ENCODE data around the gene RBM33. TPM values are rescaled to one million over a fixed set of nuclear protein-coding genes. Genes with fewer than 3 reads are reported as not detected.

Gene RBM33
- total RNA-seq, 1 experiment from 2014 or later: 81.8 TPM

GRCh38 chr7:155797262-155798250 is 153.1 kb downstream of the RBM33 start (continued):
- TF ChIP-seq STAT6 (CRISPR knock-in tag; conservative IDR thresholded peaks at IDR 0.05; ENCODE audit: low read depth): no peak

GRCh38 chr7:155798673-155799439 is 154.4 kb downstream of the RBM33 start:
- ATAC-seq (no peak), DNase-seq (ENCODE audit: low spot score) (no peak)
- H3K4me1 Mint-ChIP-seq: peaks cover 4% of the 10 kb centered on the region
- H3K36me3 Mint-ChIP-seq: no peaks in the 10 kb centered on the region
- H3K9me3 Mint-ChIP-seq: no peaks in the 10 kb centered on the region
- ChIA-PET CTCF (no interaction called here), POLR2A (no interaction called here)
- TF ChIP-seq ARID4B (CRISPR knock-in tag; IDR thresholded peaks at IDR 0.05; ENCODE audit: borderline replicate concordance) (no peak), ZNF425 (CRISPR knock-in tag; conservative IDR thresholded peaks at IDR 0.05) (no peak), ATF3 (CRISPR knock-in tag; conservative IDR thresholded peaks at IDR 0.05) (no peak), GRHL2 (CRISPR knock-in tag; IDR thresholded peaks at IDR 0.05; ENCODE audit: insufficient replicate concordance, severe bottlenecking) (no peak), USF2 (CRISPR knock-in tag; IDR thresholded peaks at IDR 0.05) (no peak), ZNF219 (CRISPR knock-in tag; IDR thresholded peaks at IDR 0.05; ENCODE audit: borderline replicate concordance) (no peak), JAZF1 (CRISPR knock-in tag; IDR thresholded peaks at IDR 0.05) (no peak), NR1H2 (CRISPR knock-in tag; IDR thresholded peaks at IDR 0.05) (no peak)
- TF ChIP-seq, protein P1, sequence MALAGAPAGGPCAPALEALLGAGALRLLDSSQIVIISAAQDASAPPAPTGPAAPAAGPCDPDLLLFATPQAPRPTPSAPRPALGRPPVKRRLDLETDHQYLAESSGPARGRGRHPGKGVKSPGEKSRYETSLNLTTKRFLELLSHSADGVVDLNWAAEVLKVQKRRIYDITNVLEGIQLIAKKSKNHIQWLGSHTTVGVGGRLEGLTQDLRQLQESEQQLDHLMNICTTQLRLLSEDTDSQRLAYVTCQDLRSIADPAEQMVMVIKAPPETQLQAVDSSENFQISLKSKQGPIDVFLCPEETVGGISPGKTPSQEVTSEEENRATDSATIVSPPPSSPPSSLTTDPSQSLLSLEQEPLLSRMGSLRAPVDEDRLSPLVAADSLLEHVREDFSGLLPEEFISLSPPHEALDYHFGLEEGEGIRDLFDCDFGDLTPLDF (CRISPR knock-in tag; IDR thresholded peaks at IDR 0.05): no peak
- H3K27me3 Mint-ChIP-seq (ENCODE audit: low read depth): peaks cover 81% of the 10 kb centered on the region
- H3K27ac Mint-ChIP-seq: no peak overlapping the region
- H3K4me3 Mint-ChIP-seq: no peak overlapping the region

All from WTC11 (cell line).